Osteocyte (in vitro differentiated cells): Measurements from ENCODE around the gene BRICD5. TPM values are rescaled to one million over a fixed set of nuclear protein-coding genes. Genes with fewer than 3 reads are reported as not detected.

Source experiments
- DNase-seq: peaks from one replicate; pipeline ENCODE4 v3.0.0; 2021; ENCODE audit warnings: mixed read lengths; ENCODE audit not compliant: unreplicated experiment; ENCODE audit errors: extremely low spot score
- H3K27ac Mint-ChIP-seq: one replicate; pipeline ENCODE4 v1.8.0; 2021; ENCODE audit warnings: mild to moderate bottlenecking, mixed read lengths; ENCODE audit not compliant: unreplicated experiment
- H3K27me3 Mint-ChIP-seq: one replicate; pipeline ENCODE4 v1.8.0; 2021; ENCODE audit warnings: mixed read lengths; ENCODE audit not compliant: unreplicated experiment
- H3K36me3 Mint-ChIP-seq: one replicate; pipeline ENCODE4 v1.8.0; 2021; ENCODE audit warnings: mixed read lengths; ENCODE audit not compliant: unreplicated experiment
- H3K4me1 Mint-ChIP-seq: one replicate; pipeline ENCODE4 v1.8.0; 2021; ENCODE audit warnings: mixed read lengths; ENCODE audit not compliant: unreplicated experiment
- H3K4me3 Mint-ChIP-seq: one replicate; pipeline ENCODE4 v1.8.0; 2021; ENCODE audit warnings: mild to moderate bottlenecking, moderate library complexity, mixed read lengths; ENCODE audit not compliant: unreplicated experiment
- H3K9me3 Mint-ChIP-seq: one replicate; pipeline ENCODE4 v1.8.0; 2021; ENCODE audit warnings: mixed read lengths; ENCODE audit not compliant: unreplicated experiment
- total RNA-seq: library from RNA; stranded (reverse); gene quantifications from 2 replicates; pipeline ENCODE4 v1.2.1, GENCODE V29; 2021
- TF ChIP-seq, protein P1 (sequence below): fragments of 200-600 bp; sonication (generic); IDR thresholded peaks from 2 replicates; pipeline ENCODE4 v1.5.0; 2021; ENCODE audit warnings: antibody characterized with exemption, mild to moderate bottlenecking, moderate library complexity

BRICD5 gene
- total RNA-seq, 1 donor from 2014 or later = 6.6 TPM

DNA sequence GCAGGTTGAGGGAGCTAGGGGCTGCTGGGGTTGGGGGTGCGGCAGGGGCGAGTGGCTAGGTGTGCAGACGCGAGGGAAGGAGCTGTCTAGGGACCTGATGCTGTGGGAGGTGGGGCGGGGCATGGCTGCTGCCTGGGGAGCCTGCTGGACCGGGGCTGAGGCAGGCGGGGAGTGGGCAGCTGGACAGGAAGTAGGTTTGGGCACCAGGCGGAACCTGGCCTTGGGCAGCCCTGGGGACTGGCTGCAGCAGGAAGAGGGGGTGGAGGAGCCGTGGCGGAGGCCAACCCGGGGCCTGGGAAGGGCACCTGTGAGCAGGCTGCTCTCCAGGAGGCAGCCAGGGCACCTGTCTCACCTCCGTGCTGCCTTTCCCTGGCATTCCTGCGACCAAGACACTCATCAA, 19.7 kb upstream of the BRICD5 start:
- TF ChIP-seq, protein P1, sequence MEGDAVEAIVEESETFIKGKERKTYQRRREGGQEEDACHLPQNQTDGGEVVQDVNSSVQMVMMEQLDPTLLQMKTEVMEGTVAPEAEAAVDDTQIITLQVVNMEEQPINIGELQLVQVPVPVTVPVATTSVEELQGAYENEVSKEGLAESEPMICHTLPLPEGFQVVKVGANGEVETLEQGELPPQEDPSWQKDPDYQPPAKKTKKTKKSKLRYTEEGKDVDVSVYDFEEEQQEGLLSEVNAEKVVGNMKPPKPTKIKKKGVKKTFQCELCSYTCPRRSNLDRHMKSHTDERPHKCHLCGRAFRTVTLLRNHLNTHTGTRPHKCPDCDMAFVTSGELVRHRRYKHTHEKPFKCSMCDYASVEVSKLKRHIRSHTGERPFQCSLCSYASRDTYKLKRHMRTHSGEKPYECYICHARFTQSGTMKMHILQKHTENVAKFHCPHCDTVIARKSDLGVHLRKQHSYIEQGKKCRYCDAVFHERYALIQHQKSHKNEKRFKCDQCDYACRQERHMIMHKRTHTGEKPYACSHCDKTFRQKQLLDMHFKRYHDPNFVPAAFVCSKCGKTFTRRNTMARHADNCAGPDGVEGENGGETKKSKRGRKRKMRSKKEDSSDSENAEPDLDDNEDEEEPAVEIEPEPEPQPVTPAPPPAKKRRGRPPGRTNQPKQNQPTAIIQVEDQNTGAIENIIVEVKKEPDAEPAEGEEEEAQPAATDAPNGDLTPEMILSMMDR = no peak
- no peaks in the 10 kb centered on the region for H3K27me3 Mint-ChIP-seq
- H3K4me1 Mint-ChIP-seq = peaks cover 8% of the 10 kb centered on the region
- H3K36me3 Mint-ChIP-seq = peaks cover 9% of the 10 kb centered on the region
- no peaks in the 10 kb centered on the region for H3K9me3 Mint-ChIP-seq
- H3K4me3 Mint-ChIP-seq = no peak overlapping the region
- no peak overlapping the region for H3K27ac Mint-ChIP-seq
- DNase-seq = peak; percentile 80

DNA sequence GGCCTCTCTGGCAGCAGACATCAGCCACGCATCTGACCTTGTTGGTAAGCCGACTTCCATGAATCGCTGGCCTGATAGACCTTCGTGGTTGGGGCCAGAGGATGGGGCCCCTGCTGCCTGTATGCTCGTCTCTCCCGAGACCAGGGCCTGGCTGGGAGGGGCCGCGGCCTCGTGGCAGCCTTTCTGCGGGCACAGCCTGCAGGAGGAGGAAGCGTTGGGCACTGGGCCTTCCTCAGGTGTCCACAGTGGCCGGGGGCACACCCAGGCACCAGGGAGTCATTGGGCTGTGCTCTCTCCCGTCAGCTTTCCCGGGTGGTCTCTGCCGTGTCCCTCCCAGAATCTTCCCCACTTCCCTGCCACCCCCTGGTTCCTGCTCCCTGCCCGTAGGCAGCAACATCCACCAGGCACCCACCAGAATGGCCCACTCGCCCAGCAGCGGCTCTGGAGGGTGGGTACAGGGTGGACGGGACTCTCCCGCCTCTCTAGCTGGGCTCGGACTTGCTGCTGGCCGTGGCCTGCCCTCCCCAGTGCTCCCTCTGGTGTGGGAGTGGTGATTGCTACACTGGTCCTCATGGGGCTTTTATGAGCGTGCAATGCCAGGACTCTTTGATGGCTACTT, 19.1 kb upstream of the BRICD5 start:
- Mint-ChIP-seq H3K27me3 (no peaks in the 10 kb centered on the region), H3K4me3 (no peak overlapping the region), H3K27ac (no peak overlapping the region), H3K4me1 (peaks cover 12% of the 10 kb centered on the region), H3K9me3 (no peaks in the 10 kb centered on the region), H3K36me3 (peaks cover 9% of the 10 kb centered on the region)
- TF ChIP-seq, protein P1 = no peak
- peak; percentile 81 for DNase-seq

DNA sequence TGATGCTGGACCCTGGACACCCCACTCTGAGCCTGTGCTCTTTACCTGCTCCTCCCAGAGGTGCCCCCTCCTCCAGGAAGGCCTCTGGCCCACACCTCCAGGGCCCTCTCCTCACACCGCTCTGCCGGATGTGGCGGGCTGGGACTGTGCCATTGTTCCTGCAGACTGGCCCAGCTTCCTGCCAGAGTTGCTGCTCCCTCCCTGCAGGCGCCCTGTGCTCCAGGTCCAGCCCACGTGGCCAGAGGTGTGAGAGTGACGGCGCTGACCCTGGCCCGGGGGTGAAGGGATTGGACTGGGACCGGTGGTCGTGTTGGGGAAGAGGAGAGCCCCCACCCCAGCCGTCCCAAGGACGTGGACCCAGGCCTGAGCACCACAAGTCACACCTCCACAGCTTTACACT, 18.4 kb upstream of the BRICD5 start:
- TF ChIP-seq, protein P1 = no peak
- Mint-ChIP-seq H3K9me3 (no peaks in the 10 kb centered on the region), H3K4me3 (no peak overlapping the region), H3K27ac (no peak overlapping the region), H3K36me3 (peaks cover 9% of the 10 kb centered on the region), H3K27me3 (no peaks in the 10 kb centered on the region), H3K4me1 (peaks cover 19% of the 10 kb centered on the region)
- DNase-seq = no peak

DNA sequence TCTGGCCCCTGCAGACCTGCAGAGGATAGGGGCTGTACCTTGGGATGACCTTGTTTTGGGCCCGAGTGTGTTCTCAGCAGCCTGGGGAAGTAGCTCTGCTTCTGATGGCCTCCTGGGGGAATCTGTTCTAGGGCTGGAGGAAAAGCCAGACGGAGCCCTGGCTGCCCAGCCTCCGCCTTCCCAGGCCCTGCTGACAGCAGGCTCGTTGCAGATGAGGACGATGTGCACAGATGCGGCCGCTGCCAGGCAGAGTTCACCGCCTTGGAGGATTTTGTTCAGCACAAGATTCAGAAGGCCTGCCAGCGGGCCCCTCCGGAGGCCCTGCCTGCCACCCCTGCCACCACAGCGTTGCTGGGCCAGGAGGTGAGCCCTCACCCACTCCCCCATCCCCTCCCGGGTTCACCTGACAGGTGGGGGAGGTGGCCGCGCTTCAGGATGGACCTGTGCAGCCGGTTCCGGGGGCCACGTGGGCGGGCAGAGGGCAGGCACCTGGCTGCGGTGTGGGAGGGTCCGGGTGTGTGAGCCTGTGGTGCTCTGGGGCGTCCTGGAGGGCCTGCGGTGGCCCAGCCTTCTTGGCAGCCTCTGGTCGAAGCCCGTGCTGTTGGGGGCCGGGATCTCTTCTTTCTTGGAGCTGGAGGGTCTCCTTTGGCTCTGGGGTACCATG, 17.6 kb upstream of the BRICD5 start:
- peaks cover 20% of the 10 kb centered on the region for H3K4me1 Mint-ChIP-seq
- TF ChIP-seq, protein P1 = no peak
- H3K4me3 Mint-ChIP-seq = no peak overlapping the region
- DNase-seq = peak; percentile 83
- no peak overlapping the region for H3K27ac Mint-ChIP-seq
- no peaks in the 10 kb centered on the region for H3K27me3 Mint-ChIP-seq
- no peaks in the 10 kb centered on the region for H3K9me3 Mint-ChIP-seq
- H3K36me3 Mint-ChIP-seq = peaks cover 7% of the 10 kb centered on the region

DNA sequence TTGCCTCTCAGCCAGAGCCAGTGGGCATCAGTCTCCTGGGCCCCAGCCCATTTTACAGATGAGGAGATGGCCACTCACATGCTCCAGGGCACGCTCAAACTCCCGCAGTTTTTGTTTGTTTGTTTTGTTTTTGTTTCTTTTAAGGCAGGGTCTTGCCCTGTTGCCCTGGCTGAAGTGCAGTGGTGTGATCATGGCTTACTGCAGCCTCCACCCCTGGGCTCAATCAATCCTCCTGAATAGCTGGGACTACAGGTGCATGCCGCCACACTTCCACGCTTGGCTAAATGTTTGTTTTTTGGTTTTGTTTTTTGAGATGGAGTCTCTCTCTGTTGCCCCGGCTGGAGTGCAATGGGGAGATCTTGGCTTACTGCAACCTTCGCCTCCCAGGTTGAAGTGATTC, 16.3 kb upstream of the BRICD5 start:
- H3K4me3 Mint-ChIP-seq = no peak overlapping the region
- TF ChIP-seq, protein P1 = no peak
- peaks cover 7% of the 10 kb centered on the region for H3K36me3 Mint-ChIP-seq
- no peak overlapping the region for H3K27ac Mint-ChIP-seq
- H3K4me1 Mint-ChIP-seq = peaks cover 20% of the 10 kb centered on the region
- H3K27me3 Mint-ChIP-seq = no peaks in the 10 kb centered on the region
- no peak for DNase-seq
- H3K9me3 Mint-ChIP-seq = no peaks in the 10 kb centered on the region
